Uterus (tissue), 2 donors: ENCODE measurements around the gene WDFY4.

ENCODE experiments used
- CTCF ChIP-seq, 4 experiments: fragments of 200-600 bp in 2 of 4; fragments of 450-650 bp in 2 of 4; sonication (generic) in 2 of 4; IDR thresholded peaks; one replicate each; pipeline ENCODE4 v1.5.1; 2016 to 2019; ENCODE audit warnings: antibody characterized with exemption in 4 of 4, mild to moderate bottlenecking in 2 of 4, moderate library complexity in 1 of 4
- POLR2A ChIP-seq, 2 donors: fragments of 450-650 bp; IDR thresholded peaks; one replicate each; pipeline ENCODE4 v1.6.1; 2016; ENCODE audit warnings: antibody characterized with exemption in 2 of 2, mild to moderate bottlenecking in 1 of 2, moderate library complexity in 1 of 2

GRCh38 chr10:48940372-48940771 lies 255.7 kb downstream of the WDFY4 start:
- TF ChIP-seq CTCF (IDR thresholded peaks at IDR 0.05) (no peak), POLR2A (IDR thresholded peaks at IDR 0.05) (no peak)
